Measurements from ENCODE around the gene BLNK.
"Not testable (repeated sequence)": the region's sequence is repeated elsewhere in the genome, so short reads cannot be mapped to it uniquely, and the experiment has no call there.

The BLNK gene

DNA sequence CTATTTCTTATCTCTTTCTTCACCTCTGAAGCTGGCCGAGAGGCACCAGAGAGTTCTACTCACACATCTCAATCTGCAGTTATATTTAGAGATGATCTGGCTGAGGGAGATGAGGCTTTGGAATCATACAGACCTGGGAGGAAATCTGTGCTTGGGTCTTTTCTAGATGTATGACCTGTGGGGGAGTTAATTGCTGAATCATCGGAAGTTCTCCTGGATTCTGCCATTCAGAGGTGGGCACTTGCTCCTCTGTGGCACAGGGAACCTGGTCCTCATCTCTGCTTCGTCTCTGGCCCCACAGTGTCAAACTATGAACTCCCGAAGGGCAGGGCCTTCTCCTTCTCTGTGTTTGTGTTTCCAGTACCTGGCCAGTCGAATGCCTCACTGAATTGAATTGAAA lies 52.5 kb downstream of the BLNK start:
- Mint-ChIP-seq H3K27ac (no peak overlapping the region), H3K36me3 (ENCODE audit: insufficient read depth) (peaks cover 3% of the 10 kb centered on the region)

DNA sequence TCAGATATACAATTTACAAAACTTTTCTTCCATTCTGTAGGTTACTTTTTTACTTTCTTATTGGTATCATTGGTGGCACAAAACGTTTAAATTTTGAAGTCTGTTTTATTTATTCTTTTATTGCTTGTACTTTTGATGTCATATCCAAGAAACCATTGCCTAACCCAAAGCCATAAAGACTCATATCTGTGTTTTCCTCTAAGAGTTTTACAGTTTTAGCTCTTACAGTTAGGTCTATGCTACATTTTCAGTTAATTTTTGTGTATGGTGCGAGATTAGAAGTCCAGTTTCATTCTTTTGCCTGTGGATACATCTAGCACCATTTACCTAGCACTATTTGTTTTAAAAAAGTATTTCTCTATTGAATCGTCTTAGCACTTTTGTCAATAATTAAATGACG lies 53.7 kb downstream of the BLNK start:
- peaks cover 0 to 2% of the 10 kb centered on the region in 2 donors for H3K4me1 Mint-ChIP-seq (ENCODE audit: low read depth in 2 of 2)
- no peak overlapping the region for H3K27ac Mint-ChIP-seq
- H3K9me3 Mint-ChIP-seq = no peaks in the 10 kb centered on the region
- DNase-seq = no peak
- H3K27me3 Mint-ChIP-seq = peaks cover 67 to 73% of the 10 kb centered on the region in 2 donors
- H3K36me3 Mint-ChIP-seq (ENCODE audit: insufficient read depth) = peaks cover 3% of the 10 kb centered on the region
- no peak for ATAC-seq (replicated peaks)
- no peak overlapping the region for H3K4me3 Mint-ChIP-seq

More for the DNA sequence above, 52.5 kb downstream of the BLNK start:
- Mint-ChIP-seq H3K4me1 (ENCODE audit: low read depth in 2 of 2) (no peaks in the 10 kb centered on the region), H3K4me3 (no peak overlapping the region), H3K9me3 (no peaks in the 10 kb centered on the region), H3K27me3 (peaks cover 66 to 73% of the 10 kb centered on the region in 2 donors)
- DNase-seq = no peak
- ATAC-seq (replicated peaks) = no peak

DNA sequence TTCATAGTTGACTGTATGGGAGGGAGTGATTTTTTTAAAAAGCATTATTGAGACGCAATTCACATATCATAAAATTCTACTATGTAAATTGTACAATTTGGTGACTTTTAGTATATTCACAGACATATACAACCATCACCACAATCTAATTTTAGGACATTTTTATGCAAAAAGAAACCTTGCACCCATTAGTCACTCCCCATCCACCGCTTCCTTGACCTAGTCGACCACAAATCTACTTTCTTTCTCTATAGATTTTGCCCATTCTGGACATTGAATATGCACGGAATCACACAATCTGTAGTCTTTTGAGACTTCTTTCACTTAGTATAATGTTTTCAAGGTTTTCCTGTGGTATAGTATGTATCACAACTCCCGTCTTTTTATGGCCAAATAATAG lies 54.6 kb downstream of the BLNK start:
- peaks cover 0 to 2% of the 10 kb centered on the region in 2 donors for H3K4me1 Mint-ChIP-seq (ENCODE audit: low read depth in 2 of 2)
- H3K4me3 Mint-ChIP-seq = no peak overlapping the region
- H3K27ac Mint-ChIP-seq = no peak overlapping the region
- ATAC-seq (replicated peaks) = no peak
- peaks cover 67 to 69% of the 10 kb centered on the region in 2 donors for H3K27me3 Mint-ChIP-seq
- no peaks in the 10 kb centered on the region for H3K9me3 Mint-ChIP-seq
- DNase-seq = no peak
- peaks cover 3% of the 10 kb centered on the region for H3K36me3 Mint-ChIP-seq (ENCODE audit: insufficient read depth)

DNA sequence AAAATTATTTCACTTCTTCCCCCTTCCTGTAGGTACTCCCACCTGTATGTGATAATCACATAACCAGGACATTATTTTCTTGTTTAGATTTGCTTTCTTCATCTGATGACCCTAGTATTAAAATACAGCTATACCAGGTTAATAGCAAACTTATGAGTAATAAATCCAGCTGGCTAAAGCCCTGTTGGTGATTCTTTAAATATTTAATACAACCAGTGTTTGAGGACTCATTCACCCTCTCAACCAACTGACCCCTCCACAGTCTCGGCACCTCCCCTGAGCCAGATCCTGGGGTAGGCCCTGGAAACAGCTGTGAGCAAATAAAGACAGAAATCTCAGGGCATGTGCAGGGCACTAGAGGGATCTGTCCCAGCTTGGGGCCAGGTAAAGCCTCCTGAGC lies 58.5 kb downstream of the BLNK start:
- H3K36me3 Mint-ChIP-seq (ENCODE audit: insufficient read depth) = peaks cover 3% of the 10 kb centered on the region
- peaks cover 69 to 74% of the 10 kb centered on the region in 2 donors for H3K27me3 Mint-ChIP-seq
- H3K27ac Mint-ChIP-seq = no peak overlapping the region
- H3K4me1 Mint-ChIP-seq (ENCODE audit: low read depth in 2 of 2) = peaks cover 0 to 2% of the 10 kb centered on the region in 2 donors
- no peaks in the 10 kb centered on the region for H3K9me3 Mint-ChIP-seq
- no peak for DNase-seq
- H3K4me3 Mint-ChIP-seq = no peak overlapping the region
- no peak for ATAC-seq (replicated peaks)

DNA sequence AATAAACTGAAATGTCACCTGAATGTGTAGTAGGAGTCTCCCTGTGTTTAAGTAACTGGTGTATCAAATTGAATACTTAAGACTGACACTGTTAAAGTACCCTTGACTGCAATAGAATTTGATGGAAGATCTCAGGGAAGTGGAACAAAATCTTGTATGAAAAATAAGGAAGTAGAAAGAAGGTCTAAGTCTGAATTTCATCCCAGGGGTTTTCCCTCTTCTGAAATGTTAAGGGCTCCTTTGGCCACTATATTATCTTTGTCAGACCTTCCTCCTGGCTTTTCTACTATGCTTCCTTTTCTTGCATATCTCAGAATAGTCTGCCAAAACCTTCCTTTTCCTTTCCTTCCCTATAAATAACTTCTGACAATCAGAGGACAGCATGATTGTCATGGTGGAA lies 59.6 kb downstream of the BLNK start:
- H3K27ac Mint-ChIP-seq = no peak overlapping the region
- no peak overlapping the region for H3K4me3 Mint-ChIP-seq
- no peaks in the 10 kb centered on the region for H3K9me3 Mint-ChIP-seq
- ATAC-seq (replicated peaks) (no peak), DNase-seq (no peak)
- H3K36me3 Mint-ChIP-seq (ENCODE audit: insufficient read depth) = peaks cover 3% of the 10 kb centered on the region
- peaks cover 0 to 2% of the 10 kb centered on the region in 2 donors for H3K4me1 Mint-ChIP-seq (ENCODE audit: low read depth in 2 of 2)
- peaks cover 68 to 76% of the 10 kb centered on the region in 2 donors for H3K27me3 Mint-ChIP-seq

DNA sequence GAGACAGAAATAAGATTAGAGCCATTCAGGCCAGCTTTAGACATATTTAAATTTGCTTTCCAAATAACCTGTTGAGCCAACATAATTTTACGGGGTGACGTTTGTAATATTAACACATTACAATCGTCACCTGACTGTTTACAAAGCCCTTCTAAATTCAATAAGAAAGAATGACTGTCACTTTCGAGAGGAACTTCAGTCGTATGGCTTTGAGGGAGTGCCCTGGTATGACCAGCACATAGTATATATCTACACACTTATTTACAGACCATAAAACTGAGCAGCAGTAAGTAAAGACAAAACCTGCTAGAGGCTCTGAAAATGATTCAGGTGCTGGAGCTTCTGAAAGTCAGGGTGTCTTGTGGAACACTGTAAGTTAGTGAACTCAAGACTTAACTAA lies 62.4 kb downstream of the BLNK start:
- ATAC-seq (replicated peaks) (no peak), DNase-seq (no peak)
- peaks cover 4% of the 10 kb centered on the region for H3K36me3 Mint-ChIP-seq (ENCODE audit: insufficient read depth)
- no peak overlapping the region for H3K27ac Mint-ChIP-seq
- no peak overlapping the region for H3K4me3 Mint-ChIP-seq
- H3K4me1 Mint-ChIP-seq (ENCODE audit: low read depth in 2 of 2) = peaks cover 0 to 2% of the 10 kb centered on the region in 2 donors
- peaks cover 42 to 58% of the 10 kb centered on the region in 2 donors for H3K27me3 Mint-ChIP-seq
- no peaks in the 10 kb centered on the region for H3K9me3 Mint-ChIP-seq

DNA sequence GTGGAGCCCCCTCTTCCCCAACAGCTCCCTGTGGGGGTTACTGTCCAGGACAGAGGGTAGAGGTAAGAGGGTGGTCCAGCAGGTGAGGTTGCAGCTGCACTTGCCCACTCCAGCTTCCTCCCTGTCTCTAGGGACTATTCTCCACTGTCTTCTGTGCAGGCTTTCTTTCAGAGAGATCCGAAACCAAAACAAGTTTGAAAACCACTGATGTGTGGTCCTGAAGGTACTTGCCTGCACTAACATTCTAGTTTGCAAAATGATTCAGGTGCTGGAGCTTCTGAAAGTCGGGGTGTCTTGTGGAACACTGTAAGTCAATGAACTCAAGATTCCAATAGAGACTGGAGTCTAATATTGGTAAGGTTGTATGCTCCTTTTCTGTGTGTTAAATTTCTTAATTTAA lies 63.1 kb downstream of the BLNK start:
- H3K36me3 Mint-ChIP-seq (ENCODE audit: insufficient read depth) = peaks cover 6% of the 10 kb centered on the region
- H3K27ac Mint-ChIP-seq = no peak overlapping the region
- no peaks in the 10 kb centered on the region for H3K9me3 Mint-ChIP-seq
- no peak for DNase-seq
- ATAC-seq (replicated peaks) = no peak
- H3K4me3 Mint-ChIP-seq = no peak overlapping the region
- peaks cover 0 to under 1% of the 10 kb centered on the region in 2 donors for H3K4me1 Mint-ChIP-seq (ENCODE audit: low read depth in 2 of 2)
- peaks cover 35 to 51% of the 10 kb centered on the region in 2 donors for H3K27me3 Mint-ChIP-seq

DNA sequence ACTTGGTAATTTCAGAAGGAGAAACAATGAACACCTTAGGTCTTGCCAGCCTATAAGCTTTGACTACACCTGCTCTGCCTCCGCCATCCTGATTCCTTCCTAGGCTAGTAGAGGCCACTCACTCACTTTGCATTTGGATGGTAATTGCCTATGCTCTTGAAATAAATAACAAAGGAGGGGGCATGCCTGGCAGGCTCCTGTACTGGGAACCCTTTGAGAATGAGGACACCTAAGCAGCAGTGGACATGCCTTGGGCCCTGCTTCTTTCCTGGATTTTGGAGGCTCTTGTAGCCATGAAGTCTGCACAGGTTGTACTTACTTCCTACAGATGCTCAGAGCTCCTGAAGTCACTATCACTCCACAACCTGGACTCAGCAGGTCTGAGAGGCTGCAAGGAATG lies 65.8 kb downstream of the BLNK start:
- no peaks in the 10 kb centered on the region for H3K9me3 Mint-ChIP-seq
- DNase-seq = no peak
- no peaks in the 10 kb centered on the region for H3K4me1 Mint-ChIP-seq (ENCODE audit: low read depth in 2 of 2)
- peaks cover 6% of the 10 kb centered on the region for H3K36me3 Mint-ChIP-seq (ENCODE audit: insufficient read depth)
- no peak overlapping the region for H3K4me3 Mint-ChIP-seq
- H3K27me3 Mint-ChIP-seq = peaks cover 24 to 41% of the 10 kb centered on the region in 2 donors
- ATAC-seq (replicated peaks) = no peak
- no peak overlapping the region for H3K27ac Mint-ChIP-seq

DNA sequence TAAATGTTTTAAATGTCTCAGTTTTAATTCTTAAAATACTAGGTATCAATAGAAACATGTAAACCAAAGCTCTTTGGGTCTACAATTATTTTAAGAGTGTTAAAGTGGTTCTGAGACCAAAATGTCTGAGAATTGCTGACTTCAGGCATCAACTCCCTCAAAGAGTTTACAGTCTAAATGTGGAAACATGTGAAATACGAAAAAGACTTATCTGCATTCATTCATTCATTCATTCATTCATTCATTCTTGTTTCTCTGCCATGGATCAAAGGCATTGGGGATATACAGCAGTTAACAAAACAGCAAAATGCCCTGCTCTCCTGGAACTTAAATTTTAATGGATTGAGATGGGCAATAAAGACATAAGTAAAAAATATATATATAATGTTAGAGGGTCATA lies 69.8 kb downstream of the BLNK start:
- peaks cover 18 to 40% of the 10 kb centered on the region in 2 donors for H3K27me3 Mint-ChIP-seq
- ATAC-seq (replicated peaks) = no peak
- peaks cover 6% of the 10 kb centered on the region for H3K36me3 Mint-ChIP-seq (ENCODE audit: insufficient read depth)
- H3K4me1 Mint-ChIP-seq (ENCODE audit: low read depth in 2 of 2) = no peaks in the 10 kb centered on the region
- no peaks in the 10 kb centered on the region for H3K9me3 Mint-ChIP-seq
- no peak for DNase-seq
- H3K27ac Mint-ChIP-seq = no peak overlapping the region
- no peak overlapping the region for H3K4me3 Mint-ChIP-seq

DNA sequence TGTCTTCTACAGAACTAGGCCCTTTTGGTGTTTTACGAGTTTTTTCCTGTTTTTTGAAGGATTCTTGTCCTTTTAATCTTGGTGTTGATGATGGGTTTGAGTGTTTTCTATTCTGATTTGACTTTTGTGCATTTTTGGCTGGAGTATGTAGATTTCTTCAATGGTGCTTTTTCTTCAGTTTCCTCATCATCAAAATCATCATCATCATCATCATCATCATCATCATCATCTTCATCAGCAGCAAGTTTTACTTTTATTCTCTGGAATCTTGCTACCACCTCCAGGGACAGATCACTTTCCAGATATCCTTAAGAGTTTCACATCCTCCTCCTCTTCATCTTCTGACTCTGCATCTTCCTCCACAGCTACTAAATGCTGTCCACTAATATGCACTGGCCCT lies 81.9 kb downstream of the BLNK start:
- not testable (repeated sequence) for H3K36me3 Mint-ChIP-seq (ENCODE audit: insufficient read depth); H3K9me3 Mint-ChIP-seq; H3K27ac Mint-ChIP-seq; H3K4me3 Mint-ChIP-seq; DNase-seq; ATAC-seq (replicated peaks); H3K4me1 Mint-ChIP-seq (ENCODE audit: low read depth in 2 of 2)
- peaks cover 35 to 50% of the 10 kb centered on the region in 2 donors for H3K27me3 Mint-ChIP-seq

DNA sequence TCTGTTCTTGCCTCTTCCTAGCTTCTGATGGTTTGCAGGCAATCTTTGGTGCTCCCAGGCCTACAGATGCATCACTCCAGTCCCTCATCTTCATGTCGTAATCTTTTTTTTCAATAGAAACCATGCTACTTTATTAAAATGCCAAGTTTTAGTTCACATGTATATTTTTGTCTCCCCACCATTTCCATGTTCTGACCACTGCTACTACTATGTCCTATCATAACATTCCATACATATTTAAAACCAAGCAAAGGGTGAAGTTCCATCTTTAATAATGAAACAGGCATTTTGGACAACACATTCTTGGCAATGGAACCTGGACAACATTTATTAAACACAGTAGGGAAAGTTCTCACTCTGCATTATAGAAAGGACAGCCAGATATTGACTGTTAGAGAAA lies 82.5 kb downstream of the BLNK start:
- DNase-seq = no peak
- no peak for ATAC-seq (replicated peaks)
- H3K36me3 Mint-ChIP-seq (ENCODE audit: insufficient read depth) = no peaks in the 10 kb centered on the region
- H3K9me3 Mint-ChIP-seq = peaks cover 1 to 4% of the 10 kb centered on the region in 2 donors
- H3K27ac Mint-ChIP-seq = no peak overlapping the region
- H3K4me3 Mint-ChIP-seq = no peak overlapping the region
- no peaks in the 10 kb centered on the region for H3K4me1 Mint-ChIP-seq (ENCODE audit: low read depth in 2 of 2)
- peaks cover 39 to 56% of the 10 kb centered on the region in 2 donors for H3K27me3 Mint-ChIP-seq

DNA sequence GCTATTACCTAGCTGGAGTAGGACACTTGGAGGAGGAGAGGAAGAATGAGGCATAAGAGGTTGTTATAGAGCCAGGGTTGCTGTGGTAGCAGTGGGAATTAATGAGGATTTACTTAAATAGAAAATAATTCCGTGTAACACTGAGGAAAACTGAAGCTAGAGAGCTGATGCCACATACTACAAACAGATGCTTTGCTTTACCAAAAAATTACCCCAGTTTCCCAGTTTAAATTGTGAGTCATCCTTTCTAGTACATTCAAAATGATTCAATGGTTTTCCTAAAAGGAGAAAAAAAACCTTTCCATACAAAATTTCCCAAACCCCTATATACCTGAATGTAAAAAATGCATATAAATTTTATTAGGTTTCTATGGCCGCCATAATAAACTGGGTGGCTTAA lies 82.9 kb downstream of the BLNK start:
- ATAC-seq (replicated peaks) = no peak
- Mint-ChIP-seq H3K4me1 (ENCODE audit: low read depth in 2 of 2) (no peaks in the 10 kb centered on the region), H3K9me3 (peaks cover 1 to 9% of the 10 kb centered on the region in 2 donors), H3K27me3 (peaks cover 42 to 58% of the 10 kb centered on the region in 2 donors), H3K4me3 (no peak overlapping the region), H3K36me3 (ENCODE audit: insufficient read depth) (no peaks in the 10 kb centered on the region), H3K27ac (no peak overlapping the region)
- no peak for DNase-seq

DNA sequence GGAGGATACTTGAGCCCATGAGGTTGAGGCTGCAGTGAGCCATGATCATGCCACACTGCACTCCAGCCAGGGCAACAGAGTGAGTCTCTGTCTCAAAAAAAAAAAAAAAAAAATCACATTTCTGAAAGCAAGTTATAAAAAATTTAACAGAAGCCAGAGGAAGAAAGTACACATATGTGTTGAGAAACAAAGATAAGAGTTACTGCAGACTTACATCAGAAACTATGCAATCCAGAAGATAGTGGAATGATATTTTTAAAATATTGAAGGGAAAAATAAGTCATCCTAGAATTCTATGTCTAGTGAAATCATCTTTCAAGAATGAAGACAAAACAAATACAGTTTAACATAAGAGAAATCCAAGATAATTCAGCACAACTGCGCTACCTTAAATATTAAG lies 94.4 kb downstream of the BLNK start:
- H3K9me3 Mint-ChIP-seq = peaks cover 0 to 10% of the 10 kb centered on the region in 2 donors

DNA sequence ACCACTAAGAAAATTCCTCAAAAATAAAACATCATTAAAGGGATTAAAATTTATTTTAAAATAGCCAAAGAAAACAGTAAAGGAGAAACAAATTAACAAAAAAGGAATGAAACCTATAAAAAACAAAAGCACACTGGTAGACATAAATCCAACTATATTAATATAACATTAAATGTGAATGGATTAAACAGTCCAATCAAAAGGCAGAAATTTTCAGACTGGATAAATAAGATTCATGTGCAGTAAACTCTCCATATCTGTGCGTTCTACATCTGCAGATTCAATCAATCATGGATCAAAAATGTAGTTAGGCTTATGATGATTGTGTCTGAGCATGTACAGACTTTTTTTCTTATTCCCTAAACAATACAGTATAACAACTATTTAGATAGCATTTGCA lies 98.7 kb downstream of the BLNK start:
- H3K9me3 Mint-ChIP-seq = peaks cover 0 to 19% of the 10 kb centered on the region in 2 donors
- ATAC-seq (replicated peaks) (no peak), DNase-seq (no peak)
- H3K4me3 Mint-ChIP-seq = no peak overlapping the region
- H3K27me3 Mint-ChIP-seq = no peaks in the 10 kb centered on the region
- no peak overlapping the region for H3K27ac Mint-ChIP-seq
- no peaks in the 10 kb centered on the region for H3K36me3 Mint-ChIP-seq (ENCODE audit: insufficient read depth)
- H3K4me1 Mint-ChIP-seq (ENCODE audit: low read depth in 2 of 2) = no peaks in the 10 kb centered on the region

More for the DNA sequence above, 94.4 kb downstream of the BLNK start:
- no peak for DNase-seq
- no peak for ATAC-seq (replicated peaks)
- Mint-ChIP-seq H3K27ac (no peak overlapping the region), H3K4me3 (no peak overlapping the region), H3K27me3 (peaks cover 7% of the 10 kb centered on the region in 2 donors), H3K36me3 (ENCODE audit: insufficient read depth) (no peaks in the 10 kb centered on the region), H3K4me1 (ENCODE audit: low read depth in 2 of 2) (no peaks in the 10 kb centered on the region)

DNA sequence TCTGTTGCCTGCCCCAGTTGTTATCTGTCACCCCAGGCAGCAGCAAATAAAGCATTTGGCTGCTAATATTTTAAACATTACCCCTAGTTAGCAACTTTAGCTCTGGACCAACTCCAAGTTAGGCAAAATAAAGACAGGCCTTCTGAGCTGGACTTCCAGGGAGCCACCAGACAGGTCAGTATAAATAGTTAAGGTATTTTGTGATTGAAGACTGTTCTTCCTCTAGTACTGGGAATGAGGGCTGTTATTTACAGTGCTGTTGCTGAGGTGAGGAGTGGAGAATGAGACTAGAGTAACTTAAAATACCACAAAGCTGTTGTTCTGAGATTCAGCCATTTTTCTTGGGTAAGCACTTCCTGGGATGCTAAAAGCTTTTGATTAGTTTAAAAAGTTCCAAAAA lies 101.1 kb downstream of the BLNK start:
- Mint-ChIP-seq H3K4me3 (no peak overlapping the region), H3K36me3 (ENCODE audit: insufficient read depth) (no peaks in the 10 kb centered on the region), H3K4me1 (ENCODE audit: low read depth in 2 of 2) (no peaks in the 10 kb centered on the region), H3K27me3 (no peaks in the 10 kb centered on the region), H3K9me3 (peaks cover 0 to 17% of the 10 kb centered on the region in 2 donors), H3K27ac (no peak overlapping the region)
- no peak for DNase-seq
- no peak for ATAC-seq (replicated peaks)
